Neural progenitor cell (in vitro differentiated cells): ENCODE results near the gene TCP11L1. TPM values are rescaled to one million over a fixed set of nuclear protein-coding genes. Genes with fewer than 3 reads are reported as not detected.

Source experiments
- DNase-seq: peaks from one replicate; pipeline ENCODE4 v3.0.0-alpha.2; 2016; ENCODE audit warnings: low spot score
- H2AFZ ChIP-seq: fragments of 200-600 bp; sonication (generic); replicated peaks from 2 replicates; pipeline ENCODE4 v1.6.1; 2016; ENCODE audit warnings: antibody characterized with exemption
- H3F3A ChIP-seq: fragments of 200-600 bp; sonication (generic); 2 replicates; pipeline ENCODE4 v1.6.1; 2016; ENCODE audit warnings: antibody characterized with exemption, low read depth
- H3K27ac ChIP-seq: fragments of 200-600 bp; sonication (generic); 2 replicates; pipeline ENCODE4 v1.5.1; 2016; ENCODE audit warnings: mild to moderate bottlenecking
- H3K27me3 ChIP-seq: fragments of 200-600 bp; sonication (generic); 2 replicates; pipeline ENCODE4 v1.6.1; 2016; ENCODE audit warnings: mild to moderate bottlenecking, moderate library complexity
- H3K36me3 ChIP-seq: fragments of 200-600 bp; sonication (generic); 2 replicates; pipeline ENCODE4 v1.5.1; 2016
- H3K4me1 ChIP-seq: fragments of 200-600 bp; sonication (generic); 2 replicates; pipeline ENCODE4 v1.6.1; 2016; ENCODE audit warnings: mixed run types
- H3K4me2 ChIP-seq: fragments of 200-600 bp; sonication (generic); 2 replicates; pipeline ENCODE4 v1.6.1; 2016
- H3K4me3 ChIP-seq: fragments of 200-600 bp; sonication (generic); 2 replicates; pipeline ENCODE4 v1.5.1; 2016
- H3K79me2 ChIP-seq: fragments of 200-600 bp; sonication (generic); 2 replicates; pipeline ENCODE4 v1.6.1; 2016; ENCODE audit warnings: low read depth
- H3K9ac ChIP-seq: fragments of 200-600 bp; sonication (generic); 2 replicates; pipeline ENCODE4 v1.6.1; 2016
- H3K9me3 ChIP-seq: fragments of 200-600 bp; sonication (generic); 2 replicates; pipeline ENCODE4 v1.5.1; 2016; ENCODE audit warnings: low read depth
- H4K20me1 ChIP-seq: fragments of 200-600 bp; sonication (generic); 2 replicates; pipeline ENCODE4 v1.6.1; 2016; ENCODE audit warnings: low read depth
- H3K27ac Mint-ChIP-seq: 3 replicates; pipeline ENCODE4 v1.8.0; 2021; ENCODE audit warnings: mixed read lengths
- H3K27me3 Mint-ChIP-seq: 2 replicates; pipeline ENCODE4 v1.8.0; 2022; ENCODE audit warnings: low read depth, mild to moderate bottlenecking, inconsistent platforms, moderate library complexity, mixed read lengths; ENCODE audit not compliant: insufficient read depth
- H3K36me3 Mint-ChIP-seq: 3 replicates; pipeline ENCODE4 v1.8.0; 2021; ENCODE audit warnings: mixed read lengths
- H3K4me1 Mint-ChIP-seq: 3 replicates; pipeline ENCODE4 v1.8.0; 2021; ENCODE audit warnings: mixed read lengths
- H3K4me3 Mint-ChIP-seq: 3 replicates; pipeline ENCODE4 v1.8.0; 2021; ENCODE audit warnings: mild to moderate bottlenecking, moderate library complexity, mixed read lengths
- H3K9me3 Mint-ChIP-seq: 3 replicates; pipeline ENCODE4 v1.8.0; 2020; ENCODE audit warnings: mixed read lengths
- CTCF ChIP-seq: fragments of 200-600 bp; sonication (generic); IDR thresholded peaks from 2 replicates; pipeline ENCODE4 v1.5.1; 2017; ENCODE audit warnings: antibody characterized with exemption, mild to moderate bottlenecking
- EZH2 ChIP-seq: fragments of 200-600 bp; sonication (generic); IDR thresholded peaks from 2 replicates; pipeline ENCODE4 v1.6.1; 2017; ENCODE audit warnings: antibody characterized with exemption, mild to moderate bottlenecking, moderate library complexity
- EZH2phosphoT487 ChIP-seq: fragments of 200-600 bp; sonication (generic); IDR thresholded peaks from 2 replicates; pipeline ENCODE4 v1.6.1; 2017; ENCODE audit warnings: antibody characterized with exemption
- total RNA-seq: library from RNA; depleted of rRNA; stranded (reverse); fragments of >200 nt; gene quantifications from 2 replicates; pipeline ENCODE4 v1.2.3, GENCODE V29; 2015; ENCODE audit warnings: low replicate concordance

Gene TCP11L1
- total RNA-seq, 1 donor from 2014 or later, result 20.0 TPM

- no peaks in the 10 kb centered on the region for H3K9me3 ChIP-seq
- Mint-ChIP-seq H3K27me3 (no peaks in the 10 kb centered on the region), H3K4me3 (no peak overlapping the region), H3K9me3 (no peaks in the 10 kb centered on the region), H3K27ac (no peak overlapping the region), H3K4me1 (peaks cover 20% of the 10 kb centered on the region), H3K36me3 (peaks cover 28% of the 10 kb centered on the region)
- no peaks in the 10 kb centered on the region for H3K79me2 ChIP-seq
- no peaks in the 10 kb centered on the region for H3K4me1 ChIP-seq
- peaks cover 1% of the 10 kb centered on the region for H3F3A ChIP-seq
- H3K27me3 ChIP-seq, result no peaks in the 10 kb centered on the region
- H4K20me1 ChIP-seq, result no peaks in the 10 kb centered on the region
- H3K36me3 ChIP-seq, result no peaks in the 10 kb centered on the region
- H3K4me2 ChIP-seq, result no peak overlapping the region
- no peak overlapping the region for H2AFZ ChIP-seq
- no peak overlapping the region for H3K4me3 ChIP-seq
- TF ChIP-seq CTCF, result no peak
- TF ChIP-seq EZH2, result no peak
- TF ChIP-seq EZH2phosphoT487, result no peak
- H3K9ac ChIP-seq, result no peak overlapping the region
- no peak overlapping the region for H3K27ac ChIP-seq
- DNase-seq, result no peak
These were observed 20.1 kb downstream of the TCP11L1 start for GRCh38 chr11:33059331-33060007.

GRCh38 chr11:33060271-33060670 is 20.9 kb downstream of the TCP11L1 start:
- Mint-ChIP-seq H3K4me3 (no peak overlapping the region), H3K36me3 (peaks cover 28% of the 10 kb centered on the region)
- no peak for DNase-seq

GRCh38 chr11:33062137-33062536 is 22.8 kb downstream of the TCP11L1 start:
- Histone ChIP-seq H3K27ac (no peak overlapping the region), H3K4me3 (no peak overlapping the region), H2AFZ (no peak overlapping the region), H3K27me3 (no peaks in the 10 kb centered on the region), H3K79me2 (no peaks in the 10 kb centered on the region), H4K20me1 (no peaks in the 10 kb centered on the region), H3K9ac (no peak overlapping the region), H3K4me2 (no peak overlapping the region), H3K4me1 (no peaks in the 10 kb centered on the region), H3F3A (peaks cover 7% of the 10 kb centered on the region), H3K9me3 (no peaks in the 10 kb centered on the region), H3K36me3 (no peaks in the 10 kb centered on the region)
- no peak overlapping the region for H3K4me3 Mint-ChIP-seq
- no peaks in the 10 kb centered on the region for H3K9me3 Mint-ChIP-seq
- TF ChIP-seq EZH2phosphoT487 (no peak), EZH2 (no peak), CTCF (no peak)
- DNase-seq, result no peak
- H3K27me3 Mint-ChIP-seq, result no peaks in the 10 kb centered on the region
- no peak overlapping the region for H3K27ac Mint-ChIP-seq
- H3K4me1 Mint-ChIP-seq, result peaks cover 14% of the 10 kb centered on the region
- H3K36me3 Mint-ChIP-seq, result peaks cover 33% of the 10 kb centered on the region

More at GRCh38 chr11:33060271-33060670, 20.9 kb downstream of the TCP11L1 start:
- H3K9ac ChIP-seq, result no peak overlapping the region
- H3K4me1 ChIP-seq, result no peaks in the 10 kb centered on the region
- H3F3A ChIP-seq, result peaks cover 7% of the 10 kb centered on the region
- H3K9me3 ChIP-seq, result no peaks in the 10 kb centered on the region
- no peak overlapping the region for H3K27ac ChIP-seq
- no peak overlapping the region for H3K4me2 ChIP-seq
- H3K79me2 ChIP-seq, result no peaks in the 10 kb centered on the region
- Mint-ChIP-seq H3K27ac (no peak overlapping the region), H3K4me1 (peaks cover 14% of the 10 kb centered on the region), H3K27me3 (no peaks in the 10 kb centered on the region), H3K9me3 (no peaks in the 10 kb centered on the region)
- TF ChIP-seq EZH2phosphoT487, result no peak
- TF ChIP-seq CTCF, result no peak
- no peak for TF ChIP-seq EZH2
- no peaks in the 10 kb centered on the region for H3K36me3 ChIP-seq
- H3K4me3 ChIP-seq, result no peak overlapping the region
- H2AFZ ChIP-seq, result no peak overlapping the region
- no peaks in the 10 kb centered on the region for H4K20me1 ChIP-seq
- no peaks in the 10 kb centered on the region for H3K27me3 ChIP-seq
